ENCODE measurements around the gene TJAP1. TPM values are rescaled to one million over a fixed set of nuclear protein-coding genes. Genes with fewer than 3 reads are reported as not detected.

TJAP1 gene
- total and polyA plus RNA-seq, 2 donors (not counting 3 experiments of a cell fraction or from before 2014, with no cell fraction given) = 28.4 to 31.8 TPM

- intact Hi-C loops (cut with micrococcal nuclease) = loop anchor here (10.0 kb wide), 1 partner anchor 605 kb away; no protein-coding TSS in a partner anchor
- TF ChIP-seq CTCF (IDR thresholded peaks at IDR 0.05; ENCODE audit: extremely low read depth in 1 of 2, insufficient read depth in 1 of 2, low read depth in 1 of 2, low read length in 2 of 2) (no peak), MAX (IDR thresholded peaks at IDR 0.05; ENCODE audit: insufficient read depth, insufficient read length) (peak; percentile 48), POLR2AphosphoS5 (IDR thresholded peaks at IDR 0.05; ENCODE audit: insufficient read depth, low read depth, low read length) (peak; percentile 83), POLR2A (IDR thresholded peaks at IDR 0.05; ENCODE audit: low read depth, low read length) (peak; percentile 47), JUN (IDR thresholded peaks at IDR 0.05; ENCODE audit: borderline replicate concordance, insufficient read depth, insufficient read length, low read depth) (no peak), EZH2 (IDR thresholded peaks at IDR 0.05; ENCODE audit: borderline replicate concordance, low read depth, low read length, severe bottlenecking) (no peak), GATA2 (IDR thresholded peaks at IDR 0.05; ENCODE audit: insufficient read depth, insufficient read length, low read depth, low read length) (no peak), MYC (IDR thresholded peaks at IDR 0.05; ENCODE audit: low read depth, low read length) (no peak), FOS (IDR thresholded peaks at IDR 0.05; ENCODE audit: borderline replicate concordance, insufficient read depth, low read length) (no peak)
- no peaks in the 10 kb centered on the region for H3K27me3 ChIP-seq (ENCODE audit: control insufficient read depth in 2 of 2, insufficient read depth in 2 of 2, low read length in 2 of 2)
- no peaks in the 10 kb centered on the region for H3K9me1 ChIP-seq (replicated peaks; ENCODE audit: control insufficient read depth, extremely low read depth, insufficient read depth, low read length)
- CTCF ChIA-PET = interaction anchor here (0.5 to 19.0 kb wide), 12 partner anchors 11 to 600 kb away, joined by 3 to 289 read pairs (median 4); partner anchors contain the start of genes DLK2, DNPH1 and ZNF318
- no peaks in the 10 kb centered on the region for H4K20me1 ChIP-seq (replicated peaks; ENCODE audit: control insufficient read depth, extremely low read depth, insufficient read depth, low read length)
- DNase-seq (ENCODE audit: low read depth, low spot score) (peak; percentile 84), FAIRE-seq (peak; percentile 87)
- H3K79me2 ChIP-seq (ENCODE audit: control insufficient read depth, insufficient read depth, low read length) = peaks cover 5% of the 10 kb centered on the region
- no peak within 1 kb of the TSS for H3K27ac ChIP-seq (ENCODE audit: insufficient read depth, low read depth, low read length)
- POLR2A ChIA-PET = interaction anchor here (0.6 to 1.0 kb wide), 3 partner anchors 16 to 124 kb away, joined by 3 to 5 read pairs (median 4); partner anchors contain the start of gene DLK2
- peak within 1 kb of the TSS; percentile 56 for H3K4me2 ChIP-seq (ENCODE audit: insufficient read depth, low read length)
- peaks cover 8% of the 10 kb centered on the region for H3K4me1 ChIP-seq (ENCODE audit: control insufficient read depth, extremely low read depth, insufficient read depth, low read length)
- H3K4me3 ChIP-seq (replicated peaks in 1 of 3; ENCODE audit: insufficient read depth in 1 of 3, low read depth in 1 of 3, low read length in 3 of 3) = peak within 1 kb of the TSS; percentile 6 to 54 (median 44)
- H3K9me3 ChIP-seq (replicated peaks; ENCODE audit: control insufficient read depth, insufficient read depth, low read length) = no peaks in the 10 kb centered on the region
- H3K9ac ChIP-seq (replicated peaks; ENCODE audit: extremely low read depth, insufficient read depth, low read length) = no peak within 1 kb of the TSS
- dilution Hi-C loops (cut with MboI; ENCODE audit: extremely low pct_ligation_motif_present, low sequenced_read_pairs) = no loop called here
- peak within 1 kb of the TSS; percentile 55 for H2AFZ ChIP-seq (ENCODE audit: low read depth, low read length)
- no TSS peak for BruUV-seq (replicated peaks)
- H3K36me3 ChIP-seq (ENCODE audit: control insufficient read depth in 2 of 2, extremely low read depth in 1 of 2, insufficient read depth in 2 of 2, low read length in 2 of 2) = peaks cover 3 to 30% of the 10 kb centered on the region in 2 experiments
These were observed 32.8 kb downstream of the TJAP1 start, which contains the start of gene LRRC73 for GRCh38 chr6:43509984-43510826. TSS of gene LRRC73 (minus strand) at chr6:43510346. CDS start at chr6:43509785, 561 bp downstream.
